Medulla oblongata (tissue), 1 donor: ENCODE measurements around the gene TSPY10.
"Not testable (repeated sequence)": the region's sequence is repeated elsewhere in the genome, so short reads cannot be mapped to it uniquely, and the experiment has no call there.

ENCODE experiments used
- DNase-seq: peaks from one replicate; pipeline ENCODE4 v3.0.0-alpha.2; 2015; ENCODE audit errors: extremely low spot score

TSPY10 gene, protein sequence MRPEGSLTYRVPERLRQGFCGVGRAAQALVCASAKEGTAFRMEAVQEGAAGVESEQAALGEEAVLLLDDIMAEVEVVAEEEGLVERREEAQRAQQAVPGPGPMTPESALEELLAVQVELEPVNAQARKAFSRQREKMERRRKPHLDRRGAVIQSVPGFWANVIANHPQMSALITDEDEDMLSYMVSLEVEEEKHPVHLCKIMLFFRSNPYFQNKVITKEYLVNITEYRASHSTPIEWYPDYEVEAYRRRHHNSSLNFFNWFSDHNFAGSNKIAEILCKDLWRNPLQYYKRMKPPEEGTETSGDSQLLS

GRCh38 chrY:9527580-9527979, at the start of gene TSPY10:
TSS of gene TSPY10 (plus strand) at chrY:9527880. CDS start at chrY:9527926, 46 bp downstream.
- DNase-seq = not testable (repeated sequence)

GRCh38 chrY:9486967-9487366, 40.7 kb upstream of the TSPY10 start, which contains the start of gene TSPY9:
TSS of gene TSPY9 (plus strand) at chrY:9487267. CDS start at chrY:9487313, 46 bp downstream.
- not testable (repeated sequence) for DNase-seq

DNA sequence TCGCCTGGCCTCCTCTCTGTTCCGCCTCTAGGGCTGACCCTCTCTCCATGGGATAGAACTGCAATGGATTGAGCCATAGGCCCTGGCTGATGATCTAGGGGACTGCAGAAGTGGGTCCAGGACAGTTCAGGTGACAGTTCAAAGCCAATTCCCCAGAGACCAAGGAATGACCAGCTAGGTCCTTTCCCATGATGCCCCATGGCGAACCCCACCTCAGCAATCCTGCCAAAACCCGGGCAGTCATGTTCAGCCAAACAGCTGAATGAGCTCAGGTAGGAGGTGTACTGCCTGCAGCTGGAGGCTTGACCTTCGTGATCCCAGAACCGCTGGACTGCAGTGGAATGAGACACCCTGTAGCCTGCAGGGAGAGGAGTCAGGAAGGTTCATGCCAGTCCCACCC, 23.3 kb upstream of the TSPY10 start:
- DNase-seq = not testable (repeated sequence)

DNA sequence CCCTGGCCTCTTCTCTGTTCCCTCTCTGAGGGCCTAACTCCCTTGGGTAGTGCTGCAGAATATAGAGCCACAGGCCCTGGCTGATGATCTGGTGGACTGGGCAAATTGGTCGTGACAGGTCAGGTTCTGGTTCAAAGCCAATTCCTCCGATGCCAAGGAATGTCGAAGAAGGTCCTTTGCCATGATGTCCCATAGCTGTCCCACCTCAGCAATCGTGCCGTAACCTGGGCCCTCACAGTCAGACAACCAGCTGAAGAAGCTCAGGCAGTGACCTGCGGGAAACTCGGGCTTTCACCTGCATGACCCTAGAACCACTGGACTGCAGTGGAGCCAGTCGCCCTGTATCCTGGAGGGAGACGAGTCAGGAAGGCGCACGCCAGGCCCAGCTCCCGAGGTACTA, 11.4 kb upstream of the TSPY10 start:
- not testable (repeated sequence) for DNase-seq
